Esophagus mucosa (tissue), 1 donor: ENCODE data around the gene ANKRD44. TPM values are rescaled to one million over a fixed set of nuclear protein-coding genes. Genes with fewer than 3 reads are reported as not detected.
A peak's percentile ranks its signal among the peaks of the same experiment; 100 is the strongest.

Experiments
- ATAC-seq: fragments of 200-7000 bp; cut with Tn5 transposase; one replicate; pipeline ENCODE4 v1.9.1; 2020
- total RNA-seq: library from RNA; stranded (reverse); gene quantifications from one replicate; pipeline ENCODE4 v1.2.4, GENCODE V29; 2023
- donor health status: DM: yes; HTN: yes; CAD: no.

Gene ANKRD44
- total RNA-seq, 1 donor from 2014 or later, result 6.8 TPM

DNA sequence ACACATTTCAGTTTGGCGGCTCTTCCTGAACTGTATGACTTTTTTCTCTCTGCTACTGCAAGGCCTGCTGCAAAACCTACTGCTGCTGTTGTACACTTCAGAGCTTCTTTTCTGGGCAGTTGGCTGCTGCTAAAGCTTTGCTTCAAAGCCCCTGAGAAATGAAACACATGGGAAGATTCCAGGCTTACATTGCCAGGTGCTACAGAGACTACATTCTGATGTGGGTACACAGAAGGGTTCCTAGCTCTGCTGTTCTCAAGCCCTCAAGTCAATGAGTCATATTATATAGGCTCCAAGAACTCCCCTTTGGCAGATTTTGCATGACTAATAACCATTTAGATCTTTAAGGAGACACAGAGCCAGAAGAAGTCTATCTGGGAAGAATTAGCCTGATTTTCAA is 371.2 kb downstream of the ANKRD44 start:
- ATAC-seq, result peak; percentile 53

Other genes with a start within 250 kb of the ANKRD44 start
- 113 TPM for gene SF3B1, start 124.2 kb upstream of the ANKRD44 start, total RNA-seq
- 12.8 TPM for gene COQ10B, start 142.8 kb upstream of the ANKRD44 start, total RNA-seq
- gene HSPD1, start 189.1 kb upstream of the ANKRD44 start, total RNA-seq, result 127 TPM
- gene HSPE1, start 189.6 kb upstream of the ANKRD44 start, total RNA-seq, result 63.5 TPM
- gene MOB4, start 205.3 kb upstream of the ANKRD44 start, total RNA-seq, result 17.5 TPM